H54 (cell line): ENCODE results near the gene KLK2.
A peak's percentile ranks its signal among the peaks of the same experiment; 100 is the strongest.

Experiments
- DNase-seq: peaks from one replicate; pipeline ENCODE4 v3.0.0; 2011; ENCODE audit warnings: low spot score, mixed read lengths; ENCODE audit not compliant: insufficient read length
- FAIRE-seq: peaks from 3 replicates; lab custom pipeline; 2011; peaks lifted over from hg19 to GRCh38; lab: Jason Lieb, UNC
- POLR2A ChIP-seq: IDR thresholded peaks from 2 replicates; pipeline ENCODE4 v1.6.1; 2011; ENCODE audit warnings: low read depth, mild to moderate bottlenecking, low read length

KLK2 gene

GRCh38 chr19:50861010-50861409, 12.2 kb upstream of the KLK2 start:
- DNase-seq = no peak
- no peak for FAIRE-seq
- TF ChIP-seq POLR2A = no peak

DNA sequence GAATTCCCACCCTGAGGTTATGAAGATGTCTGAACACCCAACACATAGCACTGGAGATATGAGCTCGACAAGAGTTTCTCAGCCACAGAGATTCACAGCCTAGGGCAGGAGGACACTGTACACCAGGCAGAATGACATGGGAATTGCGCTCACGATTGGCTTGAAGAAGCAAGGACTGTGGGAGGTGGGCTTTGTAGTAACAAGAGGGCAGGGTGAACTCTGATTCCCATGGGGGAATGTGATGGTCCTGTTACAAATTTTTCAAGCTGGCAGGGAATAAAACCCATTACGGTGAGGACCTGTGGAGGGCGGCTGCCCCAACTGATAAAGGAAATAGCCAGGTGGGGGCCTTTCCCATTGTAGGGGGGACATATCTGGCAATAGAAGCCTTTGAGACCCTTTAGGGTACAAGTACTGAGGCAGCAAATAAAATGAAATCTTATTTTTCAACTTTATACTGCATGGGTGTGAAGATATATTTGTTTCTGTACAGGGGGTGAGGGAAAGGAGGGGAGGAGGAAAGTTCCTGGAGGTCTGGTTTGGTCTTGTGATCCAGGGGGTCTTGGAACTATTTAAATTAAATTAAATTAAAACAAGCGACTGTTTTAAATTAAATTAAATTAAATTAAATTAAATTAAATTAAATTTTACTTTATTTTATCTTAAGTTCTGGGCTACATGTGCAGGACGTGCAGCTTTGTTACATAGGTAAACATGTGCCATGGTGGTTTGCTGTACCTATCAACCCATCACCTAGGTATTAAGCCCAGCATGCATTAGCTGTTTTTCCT, 11.5 kb upstream of the KLK2 start:
- no peak for TF ChIP-seq POLR2A
- FAIRE-seq (no peak), DNase-seq (no peak)

DNA sequence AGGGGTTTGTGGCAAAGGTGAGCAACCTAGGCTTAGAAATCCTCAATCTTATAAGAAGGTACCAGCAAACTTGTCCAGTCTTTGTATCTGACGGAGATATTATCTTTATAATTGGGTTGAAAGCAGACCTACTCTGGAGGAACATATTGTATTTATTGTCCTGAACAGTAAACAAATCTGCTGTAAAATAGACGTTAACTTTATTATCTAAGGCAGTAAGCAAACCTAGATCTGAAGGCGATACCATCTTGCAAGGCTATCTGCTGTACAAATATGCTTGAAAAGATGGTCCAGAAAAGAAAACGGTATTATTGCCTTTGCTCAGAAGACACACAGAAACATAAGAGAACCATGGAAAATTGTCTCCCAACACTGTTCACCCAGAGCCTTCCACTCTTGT, 3.8 kb upstream of the KLK2 start:
- TF ChIP-seq POLR2A = no peak
- DNase-seq (no peak), FAIRE-seq (no peak)

DNA sequence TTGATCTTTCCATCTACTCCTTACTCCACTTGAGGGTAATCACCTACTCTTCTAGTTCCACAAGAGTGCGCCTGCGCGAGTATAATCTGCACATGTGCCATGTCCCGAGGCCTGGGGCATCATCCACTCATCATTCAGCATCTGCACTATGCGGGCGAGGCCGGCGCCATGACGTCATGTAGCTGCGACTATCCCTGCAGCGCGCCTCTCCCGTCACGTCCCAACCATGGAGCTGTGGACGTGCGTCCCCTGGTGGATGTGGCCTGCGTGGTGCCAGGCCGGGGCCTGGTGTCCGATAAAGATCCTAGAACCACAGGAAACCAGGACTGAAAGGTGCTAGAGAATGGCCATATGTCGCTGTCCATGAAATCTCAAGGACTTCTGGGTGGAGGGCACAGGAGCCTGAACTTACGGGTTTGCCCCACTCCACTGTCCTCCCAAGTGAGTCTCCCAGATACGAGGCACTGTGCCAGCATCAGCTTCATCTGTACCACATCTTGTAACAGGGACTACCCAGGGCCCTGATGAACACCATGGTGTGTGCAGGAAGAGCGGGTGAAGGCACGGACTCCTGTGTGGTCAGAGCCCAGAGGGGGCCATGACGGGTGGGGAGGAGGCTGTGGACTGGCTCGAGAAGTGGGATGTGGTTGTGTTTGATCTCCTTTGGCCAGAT, 2.7 kb upstream of the KLK2 start:
- FAIRE-seq (no peak), DNase-seq (no peak)
- no peak for TF ChIP-seq POLR2A

DNA sequence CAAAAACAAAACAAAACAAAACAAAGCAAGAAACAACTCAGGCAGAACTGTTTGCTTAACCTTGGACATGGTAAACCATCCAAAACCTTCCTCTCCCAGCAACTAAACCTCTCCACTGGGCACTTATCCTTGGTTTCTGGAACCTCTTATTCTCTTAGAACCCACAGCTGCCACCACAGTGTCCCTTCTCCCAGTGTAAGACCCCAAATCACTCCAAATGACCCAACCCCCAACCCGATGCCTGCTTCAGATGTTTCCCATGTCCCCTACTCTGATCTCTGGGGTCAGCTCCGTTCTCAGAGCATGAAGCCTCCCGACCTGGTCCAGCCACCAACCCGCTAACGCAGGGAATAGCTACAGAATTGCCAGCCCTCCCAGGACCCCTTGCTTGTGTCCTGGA, 972 bp downstream of the KLK2 start:
- no peak for FAIRE-seq
- DNase-seq = no peak
- TF ChIP-seq POLR2A = no peak

DNA sequence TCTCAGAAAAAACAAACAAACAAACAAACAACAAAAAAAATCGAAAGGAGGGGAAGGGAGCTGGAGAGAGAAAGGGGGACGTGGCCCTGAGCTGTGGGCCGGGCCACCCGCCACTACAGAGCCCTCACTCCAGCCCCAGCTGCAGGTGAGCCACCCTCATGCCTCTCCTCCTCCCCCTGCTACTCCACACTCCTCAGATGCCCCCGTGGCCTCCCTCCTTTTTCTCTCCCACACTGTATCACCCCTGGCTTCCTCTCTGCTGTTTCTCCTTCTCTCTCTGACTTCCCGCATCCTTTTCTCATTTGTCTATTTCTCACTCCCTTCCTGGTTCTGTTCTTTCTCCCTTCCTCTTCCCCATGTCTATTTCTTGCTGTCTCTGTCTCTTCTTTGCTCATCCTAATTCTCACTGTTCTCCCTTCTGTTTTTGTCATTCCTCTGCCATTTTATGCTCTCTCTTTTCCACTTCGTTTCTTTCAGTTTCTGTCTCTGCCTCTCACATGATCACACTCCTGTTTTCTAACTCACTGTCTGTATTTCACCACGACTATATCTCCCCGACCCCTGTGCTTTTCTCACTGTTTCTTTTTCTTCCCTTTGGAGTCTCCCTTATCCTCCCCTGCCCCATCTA, 2.7 kb downstream of the KLK2 start:
- no peak for TF ChIP-seq POLR2A
- no peak for DNase-seq
- FAIRE-seq = no peak

DNA sequence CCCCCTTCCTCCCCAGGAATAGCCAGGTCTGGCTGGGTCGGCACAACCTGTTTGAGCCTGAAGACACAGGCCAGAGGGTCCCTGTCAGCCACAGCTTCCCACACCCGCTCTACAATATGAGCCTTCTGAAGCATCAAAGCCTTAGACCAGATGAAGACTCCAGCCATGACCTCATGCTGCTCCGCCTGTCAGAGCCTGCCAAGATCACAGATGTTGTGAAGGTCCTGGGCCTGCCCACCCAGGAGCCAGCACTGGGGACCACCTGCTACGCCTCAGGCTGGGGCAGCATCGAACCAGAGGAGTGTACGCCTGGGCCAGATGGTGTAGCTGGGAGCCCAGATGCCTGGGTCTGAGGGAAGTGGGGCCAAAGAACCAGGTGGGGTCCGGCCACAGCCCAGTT, 3.2 kb downstream of the KLK2 start:
- no peak for DNase-seq
- no peak for FAIRE-seq
- no peak for TF ChIP-seq POLR2A

GRCh38 chr19:50877338-50877737, 4.1 kb downstream of the KLK2 start:
- DNase-seq = no peak
- no peak for FAIRE-seq
- TF ChIP-seq POLR2A = no peak

DNA sequence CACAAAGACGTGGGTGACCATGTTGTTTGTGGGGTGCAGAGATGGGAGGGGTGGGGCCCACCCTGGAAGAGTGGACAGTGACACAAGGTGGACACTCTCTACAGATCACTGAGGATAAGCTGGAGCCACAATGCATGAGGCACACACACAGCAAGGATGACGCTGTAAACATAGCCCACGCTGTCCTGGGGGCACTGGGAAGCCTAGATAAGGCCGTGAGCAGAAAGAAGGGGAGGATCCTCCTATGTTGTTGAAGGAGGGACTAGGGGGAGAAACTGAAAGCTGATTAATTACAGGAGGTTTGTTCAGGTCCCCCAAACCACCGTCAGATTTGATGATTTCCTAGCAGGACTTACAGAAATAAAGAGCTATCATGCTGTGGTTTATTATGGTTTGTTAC, 5.6 kb downstream of the KLK2 start:
- DNase-seq (no peak), FAIRE-seq (no peak)
- no peak for TF ChIP-seq POLR2A

GRCh38 chr19:50880241-50880640, 7.0 kb downstream of the KLK2 start:
- FAIRE-seq = no peak
- TF ChIP-seq POLR2A = no peak

GRCh38 chr19:50882188-50882587, 8.9 kb downstream of the KLK2 start:
- no peak for TF ChIP-seq POLR2A
- FAIRE-seq = no peak
- no peak for DNase-seq

More at GRCh38 chr19:50880241-50880640, 7.0 kb downstream of the KLK2 start:
- DNase-seq = no peak

GRCh38 chr19:50889638-50890037, 16.4 kb downstream of the KLK2 start:
- FAIRE-seq (no peak), DNase-seq (no peak)
- TF ChIP-seq POLR2A = no peak

DNA sequence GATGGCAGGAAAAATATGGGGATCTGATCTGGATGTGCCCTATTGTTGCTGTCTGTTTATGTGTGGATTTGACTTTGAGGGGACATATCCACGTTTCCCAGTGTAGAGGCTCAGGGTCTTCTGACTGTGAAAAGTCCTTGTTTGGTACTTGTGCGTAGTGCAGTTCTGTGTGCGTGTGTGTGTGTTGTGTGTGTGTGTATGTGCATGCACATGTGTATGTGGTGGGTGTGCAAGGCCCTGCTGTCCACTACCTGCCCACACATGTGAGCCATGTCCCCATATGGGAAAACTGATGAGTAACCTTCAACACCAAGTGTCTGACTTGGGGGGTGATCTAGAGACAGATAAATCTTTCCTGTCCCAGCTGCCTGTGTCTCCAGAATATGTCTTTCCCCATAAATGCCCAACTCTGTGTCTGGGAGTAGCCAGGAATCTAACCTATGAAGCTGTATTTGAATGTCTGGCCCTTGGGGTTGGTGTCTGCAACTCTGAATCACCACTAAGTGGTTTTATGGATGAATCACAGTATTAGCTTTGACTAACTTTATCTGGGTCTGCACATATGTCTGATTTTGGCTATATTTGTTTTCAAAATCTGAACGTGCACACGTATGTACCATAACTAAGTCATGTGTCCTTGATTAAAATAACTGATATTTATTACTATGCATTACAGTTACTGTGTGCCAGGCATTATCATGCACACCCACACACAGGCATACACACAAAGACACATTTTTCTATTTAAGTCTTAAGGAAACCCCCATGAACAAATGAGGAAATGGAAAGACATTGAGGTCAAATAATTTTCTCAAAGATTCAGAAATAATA, 17.4 kb downstream of the KLK2 start:
- FAIRE-seq = no peak
- no peak for TF ChIP-seq POLR2A
- peak; percentile 45 for DNase-seq

- no peak for TF ChIP-seq POLR2A
These were observed 18.0 kb downstream of the KLK2 start for GRCh38 chr19:50891253-50891625.

More at GRCh38 chr19:50891253-50891625, 18.0 kb downstream of the KLK2 start:
- no peak for FAIRE-seq
- no peak for DNase-seq
